Brain microvascular endothelial cell (primary cell): ENCODE measurements around the gene ZSWIM1.

Experiments
- DNase-seq: peaks from one replicate; pipeline ENCODE4 v3.0.0-alpha.2; 2020
- H3K27ac ChIP-seq: fragments of 250-450 bp; sonication (Bioruptor Pico); 2 replicates; pipeline ENCODE4 v1.5.1; 2020; ENCODE audit warnings: mild to moderate bottlenecking, moderate library complexity
- H3K27me3 ChIP-seq: fragments of 250-450 bp; sonication (Bioruptor Pico); replicated peaks from 2 replicates; pipeline ENCODE4 v1.5.1; 2020; ENCODE audit warnings: mild to moderate bottlenecking
- H3K36me3 ChIP-seq: fragments of 250-450 bp; sonication (Bioruptor Pico); replicated peaks from 2 replicates; pipeline ENCODE4 v1.5.1; 2020; ENCODE audit warnings: mild to moderate bottlenecking
- H3K4me3 ChIP-seq: 2 replicates; pipeline ENCODE4 v1.5.1; 2011; ENCODE audit warnings: low read depth, mild to moderate bottlenecking, control low read depth, low read length, moderate library complexity
- in situ Hi-C: cut with HindIII; loops from 2 replicates; pipeline ENCODE4 v1.10.0; 2017; ENCODE audit warnings: low sequenced_read_pairs, low pct_ligation_motif_present
- TF ChIP-seq, protein P1 (sequence below): IDR thresholded peaks from 2 replicates; pipeline ENCODE4 v1.5.1; 2011; ENCODE audit warnings: low read depth, mild to moderate bottlenecking, moderate library complexity, low read length, control low read depth, inconsistent platforms; ENCODE audit errors: missing control alignments

The ZSWIM1 gene

DNA sequence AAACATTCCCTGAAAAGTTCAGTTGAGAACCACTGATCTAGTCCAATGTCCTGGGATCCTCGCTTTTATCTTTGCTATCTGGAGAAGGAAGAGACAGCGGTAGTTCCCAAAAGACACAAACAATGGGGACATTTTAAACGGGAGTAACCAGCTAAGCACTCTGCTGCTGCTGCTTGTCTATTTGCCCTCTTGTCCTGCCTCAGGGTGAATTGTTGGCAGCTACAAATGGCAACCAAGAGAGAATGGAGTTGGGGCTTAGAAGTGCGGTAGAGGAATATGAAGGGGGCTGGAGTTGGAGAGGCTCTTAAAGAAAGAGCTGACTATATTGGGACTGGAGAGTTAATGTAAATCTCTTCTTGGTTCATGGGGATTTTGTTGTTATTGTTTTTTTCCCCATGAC lies 6.5 kb upstream of the ZSWIM1 start:
- no peak for DNase-seq
- no peaks in the 10 kb centered on the region for H3K27me3 ChIP-seq
- no peak overlapping the region for H3K4me3 ChIP-seq
- H3K27ac ChIP-seq = no peak overlapping the region
- TF ChIP-seq, protein P1, sequence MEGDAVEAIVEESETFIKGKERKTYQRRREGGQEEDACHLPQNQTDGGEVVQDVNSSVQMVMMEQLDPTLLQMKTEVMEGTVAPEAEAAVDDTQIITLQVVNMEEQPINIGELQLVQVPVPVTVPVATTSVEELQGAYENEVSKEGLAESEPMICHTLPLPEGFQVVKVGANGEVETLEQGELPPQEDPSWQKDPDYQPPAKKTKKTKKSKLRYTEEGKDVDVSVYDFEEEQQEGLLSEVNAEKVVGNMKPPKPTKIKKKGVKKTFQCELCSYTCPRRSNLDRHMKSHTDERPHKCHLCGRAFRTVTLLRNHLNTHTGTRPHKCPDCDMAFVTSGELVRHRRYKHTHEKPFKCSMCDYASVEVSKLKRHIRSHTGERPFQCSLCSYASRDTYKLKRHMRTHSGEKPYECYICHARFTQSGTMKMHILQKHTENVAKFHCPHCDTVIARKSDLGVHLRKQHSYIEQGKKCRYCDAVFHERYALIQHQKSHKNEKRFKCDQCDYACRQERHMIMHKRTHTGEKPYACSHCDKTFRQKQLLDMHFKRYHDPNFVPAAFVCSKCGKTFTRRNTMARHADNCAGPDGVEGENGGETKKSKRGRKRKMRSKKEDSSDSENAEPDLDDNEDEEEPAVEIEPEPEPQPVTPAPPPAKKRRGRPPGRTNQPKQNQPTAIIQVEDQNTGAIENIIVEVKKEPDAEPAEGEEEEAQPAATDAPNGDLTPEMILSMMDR = no peak
- H3K36me3 ChIP-seq = no peaks in the 10 kb centered on the region
- in situ Hi-C loops = no loop called here

DNA sequence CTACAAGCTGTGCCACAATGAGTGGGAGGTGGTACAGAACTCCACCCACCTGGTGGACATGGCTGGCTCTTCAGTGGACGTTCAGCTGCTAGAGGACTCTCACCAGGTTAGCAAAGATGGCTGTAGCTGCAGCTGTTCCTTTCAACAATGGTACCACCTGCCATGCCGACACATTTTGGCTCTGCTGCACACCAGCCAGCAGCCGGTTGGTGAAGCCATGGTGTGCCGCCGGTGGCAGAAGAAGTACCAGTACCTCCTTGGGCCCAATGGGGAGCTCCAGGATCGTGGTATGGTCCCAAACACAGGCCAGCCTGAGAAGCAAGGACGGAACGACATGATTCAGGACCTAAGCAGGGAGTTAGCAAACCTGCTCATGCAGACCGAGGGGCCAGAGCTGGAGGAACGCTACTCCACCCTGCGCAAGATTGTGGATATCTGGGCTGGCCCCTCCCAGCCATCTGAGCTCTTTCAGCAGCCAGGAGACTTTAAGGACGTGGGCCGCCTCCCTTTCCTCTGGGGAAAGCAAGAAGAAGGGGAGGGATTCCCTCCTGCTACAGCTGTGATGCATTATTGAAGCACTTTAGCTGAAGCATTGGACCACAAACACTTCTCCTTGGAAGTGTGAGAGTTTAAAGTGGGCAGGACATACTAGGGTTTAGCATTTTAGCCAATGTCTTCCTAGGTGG lies 2.8 kb upstream of the ZSWIM1 start:
- no peak overlapping the region for H3K4me3 ChIP-seq
- no peak for DNase-seq
- in situ Hi-C loops = no loop called here
- H3K27me3 ChIP-seq = no peaks in the 10 kb centered on the region
- H3K36me3 ChIP-seq = peaks cover 4% of the 10 kb centered on the region
- no peak overlapping the region for H3K27ac ChIP-seq
- TF ChIP-seq, protein P1 = no peak

DNA sequence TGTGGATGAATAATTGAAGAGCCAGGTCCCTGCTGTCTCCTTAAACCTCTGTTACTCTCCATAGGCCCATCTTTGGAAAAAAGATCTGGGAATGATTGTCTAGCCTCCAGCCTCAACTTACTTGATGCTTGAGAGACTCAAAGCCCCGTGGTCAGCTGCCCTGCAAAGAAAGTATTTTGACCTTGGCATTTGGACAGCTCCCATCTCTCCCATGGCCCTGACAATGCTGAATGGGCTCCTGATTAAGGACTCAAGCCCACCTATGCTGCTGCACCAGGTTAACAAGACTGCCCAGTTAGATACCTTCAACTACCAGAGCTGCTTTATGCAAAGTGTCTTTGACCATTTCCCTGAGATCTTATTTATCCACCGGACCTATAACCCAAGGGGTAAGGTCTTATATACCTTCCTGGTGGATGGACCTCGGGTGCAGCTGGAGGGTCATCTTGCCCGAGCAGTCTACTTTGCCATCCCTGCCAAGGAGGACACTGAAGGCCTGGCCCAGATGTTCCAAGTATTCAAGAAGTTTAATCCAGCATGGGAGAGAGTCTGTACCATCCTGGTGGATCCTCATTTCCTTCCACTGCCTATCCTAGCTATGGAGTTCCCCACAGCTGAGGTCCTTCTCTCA lies 1.6 kb downstream of the ZSWIM1 start:
- Histone ChIP-seq H3K4me3 (no peak overlapping the region), H3K27me3 (no peaks in the 10 kb centered on the region), H3K27ac (no peak overlapping the region), H3K36me3 (peaks cover 12% of the 10 kb centered on the region)
- in situ Hi-C loops = no loop called here
- DNase-seq = no peak
- TF ChIP-seq, protein P1 = no peak

DNA sequence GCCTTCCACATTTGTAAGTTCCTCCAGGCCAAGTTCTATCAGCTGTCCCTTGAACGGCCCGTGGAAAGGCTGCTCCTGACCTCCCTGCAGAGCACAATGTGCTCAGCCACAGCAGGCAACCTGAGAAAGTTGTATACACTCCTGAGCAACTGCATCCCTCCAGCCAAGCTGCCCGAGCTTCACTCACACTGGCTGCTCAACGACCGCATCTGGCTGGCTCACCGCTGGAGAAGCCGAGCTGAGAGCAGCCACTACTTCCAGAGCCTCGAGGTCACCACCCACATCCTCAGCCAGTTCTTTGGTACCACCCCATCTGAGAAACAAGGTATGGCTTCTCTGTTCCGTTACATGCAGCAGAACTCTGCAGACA lies 2.1 kb downstream of the ZSWIM1 start:
- no peak for DNase-seq
- H3K36me3 ChIP-seq = peaks cover 12% of the 10 kb centered on the region
- no peak overlapping the region for H3K4me3 ChIP-seq
- in situ Hi-C loops = no loop called here
- H3K27ac ChIP-seq = no peak overlapping the region
- TF ChIP-seq, protein P1 = no peak
- H3K27me3 ChIP-seq = no peaks in the 10 kb centered on the region

DNA sequence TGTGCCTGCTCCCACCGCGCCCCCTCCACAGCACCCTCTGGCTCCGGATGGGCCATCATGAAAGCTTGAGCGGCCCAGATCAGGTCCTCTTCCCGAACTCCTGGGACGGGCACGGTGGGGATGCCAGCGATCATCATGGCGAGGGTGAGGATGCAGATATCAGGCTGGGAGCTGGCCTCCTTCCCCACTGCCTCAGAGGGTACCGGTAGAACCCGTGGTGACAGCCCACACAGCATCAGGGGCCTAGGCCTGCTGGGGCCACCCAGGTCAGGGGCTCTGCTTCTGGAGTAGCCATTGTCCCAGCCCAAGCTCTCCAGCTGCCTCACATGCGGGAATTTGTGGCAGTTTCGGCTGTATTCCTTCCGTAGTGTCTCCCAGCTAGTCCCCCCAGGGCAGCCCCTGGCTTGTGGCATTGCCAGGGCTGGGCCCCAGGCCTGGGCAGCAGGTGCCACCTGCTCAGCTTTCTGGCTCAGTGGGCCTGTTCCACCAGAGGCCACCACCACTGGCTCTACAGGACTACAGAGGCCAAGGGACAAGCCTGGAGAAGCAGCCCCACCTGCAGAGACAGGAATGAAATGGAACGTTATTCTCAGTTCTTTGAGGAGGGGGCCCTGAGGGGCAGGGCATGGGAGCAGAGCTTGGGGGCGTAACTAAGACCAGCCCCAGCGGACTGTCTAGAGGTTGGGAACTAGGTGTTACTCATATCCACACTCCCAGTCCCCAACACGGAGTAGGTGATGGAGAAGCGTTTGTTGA lies 5.7 kb downstream of the ZSWIM1 start:
- Histone ChIP-seq H3K4me3 (no peak overlapping the region), H3K27ac (no peak overlapping the region), H3K36me3 (peaks cover 12% of the 10 kb centered on the region), H3K27me3 (no peaks in the 10 kb centered on the region)
- in situ Hi-C loops = no loop called here
- TF ChIP-seq, protein P1 = no peak
- no peak for DNase-seq
